ENCODE data around the gene IQGAP2.
"Not testable (repeated sequence)": the region's sequence is repeated elsewhere in the genome, so short reads cannot be mapped to it uniquely, and the experiment has no call there.

IQGAP2 gene

DNA sequence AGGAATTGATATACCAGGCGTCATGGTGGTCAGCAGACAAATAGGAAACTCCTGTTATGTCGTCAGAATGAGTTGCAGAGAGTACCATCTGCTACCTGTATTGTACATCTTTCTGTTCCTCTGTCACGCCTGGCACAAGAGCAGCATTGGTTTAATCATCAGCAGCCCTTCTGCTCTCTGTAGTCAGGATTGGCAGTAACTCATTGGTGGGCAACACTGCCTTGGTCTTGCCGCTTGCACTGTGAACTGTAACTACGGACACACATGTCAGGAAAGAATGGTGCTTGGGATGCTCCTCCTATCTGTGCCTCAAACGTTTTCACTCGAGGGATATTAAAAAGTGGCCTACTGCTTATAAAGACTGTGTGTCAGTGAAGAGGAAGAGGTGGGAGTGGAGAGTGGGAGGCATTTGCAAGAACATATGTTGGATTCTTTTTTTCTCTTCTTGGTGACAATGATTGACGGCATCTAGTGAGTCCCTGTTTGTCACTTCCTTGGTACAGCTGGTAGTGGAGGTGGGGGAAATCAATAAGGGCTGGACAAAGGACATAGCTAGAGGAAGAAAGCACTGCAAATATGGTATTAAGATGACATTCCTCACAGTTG lies 143.5 kb downstream of the IQGAP2 start:
- DNase-seq = no peak

DNA sequence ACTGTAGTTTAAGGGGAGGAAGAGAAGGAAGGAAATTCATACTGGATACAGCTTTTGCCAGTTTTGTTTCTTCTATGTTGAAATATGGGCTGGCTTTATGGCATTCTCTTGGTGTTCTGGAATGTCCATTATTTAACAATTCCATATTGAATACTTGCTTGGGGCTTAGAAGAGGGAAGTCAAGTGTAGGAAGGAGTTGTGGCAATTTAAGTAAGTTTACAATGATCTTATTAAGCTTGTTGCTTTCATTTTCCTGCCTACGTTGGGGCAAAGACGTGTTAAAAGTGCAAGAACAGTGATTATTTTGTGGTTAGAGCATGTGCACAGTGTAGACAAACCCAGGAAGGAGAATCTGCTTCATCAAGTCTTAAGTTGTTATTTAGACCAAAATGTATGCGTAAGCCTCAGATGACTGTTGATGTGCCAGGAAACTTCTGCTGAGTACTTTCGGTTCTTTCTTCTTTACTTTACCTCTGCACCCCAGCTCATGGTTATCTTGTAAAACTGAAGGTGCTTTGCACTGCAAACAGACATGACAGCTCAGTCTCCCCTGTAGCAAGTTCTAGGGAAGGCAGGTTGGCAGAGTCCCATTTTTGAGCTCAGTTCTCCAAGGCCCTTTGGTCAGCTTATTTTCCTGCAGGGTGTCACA lies 144.3 kb downstream of the IQGAP2 start:
- DNase-seq = peak; percentile 46

DNA sequence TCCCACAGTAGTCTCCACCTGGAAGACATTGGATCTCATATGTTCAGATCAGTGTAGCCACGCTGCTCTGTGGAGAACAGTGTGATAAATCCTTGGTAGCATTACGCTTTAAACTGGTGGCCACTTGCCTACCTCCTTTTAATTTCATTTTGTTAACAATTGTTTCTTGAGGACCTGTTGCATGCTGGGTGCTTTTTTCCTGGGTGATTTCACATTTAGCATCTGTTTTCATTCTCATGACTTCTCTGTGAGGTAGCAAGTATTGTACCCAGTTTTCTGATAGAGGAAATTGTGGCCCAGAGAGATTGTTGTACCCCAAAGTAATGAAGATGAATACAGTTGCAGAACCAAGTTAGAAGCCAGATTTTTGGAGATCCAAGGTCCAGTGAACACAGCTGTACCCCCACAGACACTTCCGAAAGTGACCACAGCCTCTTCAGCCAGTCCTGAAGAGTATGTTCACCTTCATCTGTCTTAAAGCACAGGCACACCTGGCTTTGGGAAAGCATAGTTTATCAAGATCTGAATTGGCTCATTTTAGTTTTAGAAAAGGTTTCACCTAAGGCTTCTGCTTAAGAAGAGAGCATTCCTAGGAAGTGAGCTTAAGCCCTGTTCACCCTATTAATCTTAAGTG lies 144.9 kb downstream of the IQGAP2 start:
- no peak for DNase-seq

DNA sequence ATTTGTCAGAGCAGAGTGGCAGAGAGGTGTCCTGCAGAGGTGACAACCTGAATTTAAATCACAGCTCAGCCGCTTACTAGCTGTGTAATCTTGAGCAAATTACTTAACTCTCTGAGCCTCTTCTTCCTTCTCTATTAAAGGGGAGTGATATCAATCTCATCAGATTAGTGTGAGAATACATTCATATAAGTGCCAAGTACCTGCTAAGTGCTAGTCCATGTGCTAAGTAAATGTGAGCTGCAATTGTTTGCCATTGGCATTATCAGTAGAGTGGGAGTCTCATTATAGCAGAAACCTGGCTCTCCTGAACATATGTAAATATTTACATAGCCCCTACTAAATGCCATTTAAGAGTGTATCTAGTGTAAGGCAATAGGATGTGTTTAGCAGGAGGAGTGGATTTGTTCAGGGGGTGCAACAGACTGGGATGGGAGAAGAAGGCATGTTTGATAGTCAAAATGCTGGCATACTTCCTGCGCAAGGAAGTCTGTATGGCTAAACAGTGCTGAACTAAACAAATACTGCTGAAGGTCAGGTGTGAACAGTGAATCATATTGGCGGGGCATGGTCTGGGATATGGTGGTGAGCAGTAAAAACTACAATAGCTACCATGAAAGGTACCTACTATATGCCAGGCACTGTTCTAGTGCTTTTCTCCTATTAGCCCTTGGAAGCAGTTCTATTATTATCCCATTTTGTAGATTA lies 145.6 kb downstream of the IQGAP2 start:
- DNase-seq = no peak

DNA sequence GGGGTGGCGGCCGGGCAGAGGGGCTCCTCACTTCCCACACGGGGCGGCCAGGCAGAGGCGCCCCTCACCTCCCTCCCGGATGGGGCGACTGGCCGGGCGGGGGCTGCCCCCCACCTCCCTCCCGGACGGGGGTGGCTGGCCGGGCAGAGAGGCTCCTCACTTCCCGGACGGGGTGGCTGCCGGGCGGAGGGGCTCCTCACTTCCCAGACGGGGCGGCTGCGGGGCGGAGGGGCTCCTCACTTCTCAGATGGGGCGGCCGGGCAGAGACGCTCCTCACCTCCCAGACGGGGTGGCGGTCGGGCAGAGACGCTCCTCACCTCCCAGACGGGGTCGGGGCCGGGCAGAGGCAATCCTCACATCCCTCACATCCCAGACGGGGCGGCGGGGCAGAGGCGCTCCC lies 147.8 kb downstream of the IQGAP2 start:
- not testable (repeated sequence) for DNase-seq

DNA sequence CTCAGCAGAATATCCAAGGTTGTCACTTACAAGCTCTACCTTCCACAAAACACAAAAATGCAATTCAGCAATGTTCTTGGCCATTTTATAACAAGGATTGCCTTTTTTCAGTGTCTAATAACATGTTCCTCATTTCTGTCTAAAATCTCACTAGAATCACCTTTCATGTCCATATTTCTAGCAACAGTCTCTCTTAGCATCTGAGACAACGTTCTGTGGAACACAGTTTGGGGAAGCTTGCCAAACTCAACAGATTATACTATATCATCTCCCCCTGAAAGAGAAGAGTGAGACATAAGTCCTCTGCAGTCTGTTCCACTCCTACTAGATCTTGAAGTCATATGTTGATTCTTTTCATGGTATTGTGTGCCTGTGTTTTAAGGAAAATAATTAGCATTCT lies 149.5 kb downstream of the IQGAP2 start:
- DNase-seq = no peak

DNA sequence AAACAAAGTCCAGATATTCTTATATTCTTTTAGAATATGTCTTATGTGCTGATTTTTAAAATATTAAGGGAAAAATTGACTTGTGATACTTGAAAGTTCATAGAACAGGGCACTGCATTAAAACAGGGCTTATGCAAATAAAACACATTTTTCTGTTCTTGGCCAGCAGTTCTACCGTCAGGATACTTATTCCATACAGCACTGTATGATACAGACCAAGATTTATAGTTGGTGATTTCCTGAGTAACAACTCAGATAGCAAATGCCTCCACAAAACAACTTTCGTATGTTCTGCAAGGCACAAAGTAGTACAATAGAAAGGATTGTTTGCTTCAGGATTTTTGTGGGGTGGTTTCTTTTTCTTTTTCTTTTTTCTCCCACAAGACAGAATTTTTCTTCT lies 150.2 kb downstream of the IQGAP2 start:
- DNase-seq = no peak

DNA sequence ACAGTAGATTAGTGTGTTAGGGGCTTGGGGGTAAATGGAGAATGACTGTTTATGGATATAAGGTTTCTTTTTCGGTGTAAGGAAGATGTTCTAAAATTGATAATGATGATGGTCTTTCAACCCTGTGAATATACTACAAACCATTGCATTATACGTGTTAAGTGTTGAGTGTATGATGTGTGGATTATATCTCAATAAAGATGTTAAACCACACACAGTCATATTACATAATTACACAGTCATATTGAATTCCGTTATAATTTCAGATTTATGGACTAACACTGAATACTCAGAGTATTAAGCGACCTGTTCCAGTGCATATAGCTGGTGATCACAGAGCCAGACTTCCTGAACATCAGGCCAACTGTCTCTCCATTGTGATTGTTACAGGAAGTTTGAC lies 152.0 kb downstream of the IQGAP2 start:
- DNase-seq = no peak

DNA sequence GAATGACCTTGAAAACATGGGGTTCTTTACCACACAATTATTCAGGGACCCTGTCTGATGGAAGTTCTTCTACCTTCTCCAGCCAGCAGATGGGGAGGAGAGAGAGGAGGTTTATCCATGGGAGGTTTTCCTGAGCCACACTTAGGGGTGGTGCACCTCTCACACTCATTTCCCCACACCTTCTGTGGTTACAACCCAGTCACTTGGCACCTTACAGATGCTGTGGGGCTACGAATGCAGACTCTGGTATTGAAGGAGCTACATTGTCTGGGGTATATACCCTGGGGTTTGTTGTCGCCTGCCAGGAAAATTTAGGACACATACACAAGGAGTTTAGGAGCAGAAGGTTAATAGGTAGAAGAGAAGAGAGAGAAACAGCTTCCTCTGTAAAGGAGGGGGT lies 152.6 kb downstream of the IQGAP2 start:
- DNase-seq = no peak

DNA sequence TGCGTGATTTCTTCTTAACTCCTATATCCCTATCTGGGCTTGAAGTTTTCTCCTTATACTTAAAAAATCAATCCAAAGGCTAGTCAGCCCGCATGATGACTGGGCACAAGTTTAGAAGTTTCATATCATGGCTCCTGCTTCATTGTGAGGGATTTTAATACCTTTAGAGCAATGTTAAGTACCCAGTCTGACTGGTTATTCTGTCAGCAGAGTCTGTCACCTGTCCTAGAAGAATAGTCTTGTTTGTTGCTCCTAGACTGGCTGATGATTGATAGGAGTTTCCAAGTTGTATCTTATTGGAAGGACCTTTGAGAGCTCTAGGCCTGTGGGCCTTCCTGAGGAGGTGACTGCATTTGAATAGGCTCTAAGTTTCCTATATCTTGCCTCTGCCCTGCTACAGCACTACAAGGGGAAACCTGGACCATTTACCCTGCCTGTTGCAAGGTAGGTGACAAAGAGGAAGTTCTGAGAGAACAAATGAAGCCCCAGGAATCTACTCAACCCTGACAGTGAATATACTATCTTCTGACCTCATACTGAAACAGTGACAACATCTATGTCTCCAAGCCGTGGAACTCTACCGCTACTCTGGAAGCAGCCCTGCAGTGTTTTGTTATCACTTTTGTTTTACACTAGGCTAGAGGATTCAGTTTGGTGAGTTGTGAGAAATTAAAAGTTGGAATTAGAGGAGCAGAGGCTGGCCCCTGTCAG lies 153.6 kb downstream of the IQGAP2 start:
- no peak for DNase-seq

DNA sequence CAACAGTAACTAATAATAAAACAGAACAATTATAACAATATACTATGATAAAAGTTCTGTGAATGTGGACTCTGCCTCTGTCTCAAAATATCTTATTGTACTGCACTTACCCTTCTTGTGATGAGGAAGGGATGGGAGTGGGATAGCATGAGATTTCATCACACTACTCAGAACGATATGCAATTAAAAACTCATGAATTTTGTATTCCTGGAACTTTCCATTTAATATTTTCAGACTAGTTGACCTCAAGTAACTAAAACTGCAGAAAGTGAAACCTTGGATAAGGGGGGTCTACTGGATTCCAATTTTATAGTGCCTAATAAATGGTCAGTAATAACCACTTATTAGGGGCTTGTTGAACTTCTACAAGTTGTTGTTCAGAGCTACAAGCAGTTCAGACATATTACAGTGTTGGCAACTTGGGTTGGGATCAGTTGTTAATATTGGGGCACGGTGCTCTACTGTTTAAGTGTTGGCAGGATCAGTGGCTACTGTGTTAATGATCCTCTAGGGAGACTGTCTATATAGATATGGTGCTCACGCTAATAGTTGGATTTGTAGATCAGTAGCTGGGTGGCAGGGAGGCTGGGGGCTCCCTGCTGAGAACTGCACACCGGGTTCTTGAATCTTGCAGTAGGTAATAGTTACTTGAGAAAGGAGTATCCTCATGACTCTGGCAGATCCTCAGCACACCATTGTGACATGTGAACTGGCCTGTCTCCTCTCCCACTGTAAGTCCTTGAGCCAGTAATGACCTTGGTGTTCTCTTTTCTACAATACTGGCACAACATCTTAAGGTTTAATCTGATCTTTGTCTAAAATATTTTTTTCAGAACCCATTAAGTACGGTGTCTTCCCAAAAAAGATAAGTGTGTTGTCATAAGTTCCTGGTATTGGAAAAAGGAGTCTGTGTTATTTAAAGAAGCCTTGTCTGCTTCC lies 158.1 kb downstream of the IQGAP2 start:
- DNase-seq = no peak

DNA sequence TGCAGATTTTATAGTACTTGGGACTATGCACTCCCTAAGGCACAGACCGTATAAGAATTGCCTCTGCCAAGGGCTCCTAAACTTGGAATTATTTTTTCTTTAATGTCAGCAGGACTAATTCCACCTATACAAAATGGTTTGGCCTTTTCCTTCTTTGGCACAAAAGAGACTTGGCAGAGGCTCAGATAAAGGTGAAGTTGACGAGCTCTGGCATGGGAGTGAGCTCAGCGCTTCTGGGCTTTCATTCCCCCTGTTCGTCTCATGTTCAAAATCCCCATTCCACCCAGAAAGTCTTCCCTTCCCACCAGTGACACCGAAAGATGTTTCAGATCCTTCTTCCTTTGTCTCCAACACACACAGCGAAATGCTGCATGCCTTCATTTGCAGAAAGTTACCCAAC lies 158.9 kb downstream of the IQGAP2 start:
- no peak for DNase-seq

DNA sequence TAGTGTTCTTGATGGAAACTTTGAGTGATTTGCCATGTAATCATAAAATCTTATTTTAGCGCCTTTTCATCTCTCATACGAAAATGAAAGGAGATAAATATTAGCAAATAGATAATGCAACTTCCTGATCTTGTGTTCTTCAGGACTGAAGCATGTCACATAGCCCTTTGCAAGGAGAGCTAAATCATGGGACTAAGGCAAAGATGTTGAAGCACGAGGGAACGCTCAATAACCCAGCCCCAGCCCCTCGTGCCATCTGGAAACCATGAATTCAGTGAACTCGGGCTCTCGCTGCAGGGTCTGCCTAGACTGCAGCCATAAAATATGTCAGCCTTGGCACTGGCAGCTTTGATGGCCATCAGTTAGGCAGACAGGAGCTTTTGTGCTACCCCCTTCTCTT lies 161.9 kb downstream of the IQGAP2 start:
- no peak for DNase-seq

DNA sequence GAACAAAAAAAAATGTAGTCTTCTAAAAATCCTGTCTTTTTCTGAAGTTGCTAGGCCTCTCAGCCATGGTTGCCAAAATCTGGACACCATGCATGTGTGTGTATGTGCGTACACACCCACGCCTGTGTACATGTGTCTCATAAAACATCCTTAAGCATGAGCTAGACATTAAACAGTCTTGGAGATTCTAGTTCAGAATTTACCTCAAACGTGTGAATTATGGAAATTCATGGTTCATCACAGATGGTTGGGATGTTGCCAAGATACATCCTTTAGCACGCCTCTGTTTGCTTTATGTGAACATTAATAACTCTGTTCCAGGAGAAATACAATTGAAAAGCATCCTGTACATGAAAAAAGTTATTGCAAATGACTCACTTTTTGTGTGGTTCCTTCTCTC lies 167.1 kb downstream of the IQGAP2 start:
- DNase-seq = no peak

DNA sequence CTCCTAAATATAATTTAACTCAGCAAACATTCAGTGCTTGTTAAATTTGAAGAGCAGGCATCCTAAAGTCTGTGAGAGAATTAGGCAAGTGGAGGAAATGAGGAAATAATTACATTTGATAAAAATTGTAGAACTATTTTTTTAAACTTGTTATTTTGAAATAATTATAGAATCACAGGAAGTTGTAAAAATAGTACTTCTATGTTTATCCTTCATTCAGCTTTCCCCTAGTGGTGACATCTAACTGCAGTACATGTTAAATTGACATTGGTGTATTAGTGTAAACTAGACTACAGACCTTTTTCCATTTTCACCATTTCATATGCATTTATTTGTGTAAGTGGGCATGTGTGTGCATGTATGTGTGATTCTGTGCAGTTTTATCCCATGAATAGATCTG lies 168.5 kb downstream of the IQGAP2 start:
- no peak for DNase-seq

DNA sequence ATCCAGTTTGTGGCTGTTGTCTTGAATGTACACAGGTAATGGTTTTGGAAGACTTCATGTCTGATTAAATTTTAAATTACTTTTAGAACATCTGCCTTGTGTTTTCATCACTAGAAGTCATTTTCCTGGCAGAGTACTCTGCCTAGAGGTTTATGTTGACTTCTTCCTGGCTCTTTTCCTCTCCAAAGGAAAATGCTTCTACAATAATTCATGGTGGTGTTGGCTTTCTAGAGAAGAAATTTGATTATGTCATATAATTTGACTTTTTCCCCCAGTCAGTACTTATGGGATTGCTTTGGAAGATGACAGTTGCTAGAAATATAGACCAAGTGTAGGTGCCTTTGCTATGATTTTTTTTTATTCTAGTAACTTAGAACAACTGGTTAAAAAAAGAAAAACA lies 173.4 kb downstream of the IQGAP2 start:
- no peak for DNase-seq

DNA sequence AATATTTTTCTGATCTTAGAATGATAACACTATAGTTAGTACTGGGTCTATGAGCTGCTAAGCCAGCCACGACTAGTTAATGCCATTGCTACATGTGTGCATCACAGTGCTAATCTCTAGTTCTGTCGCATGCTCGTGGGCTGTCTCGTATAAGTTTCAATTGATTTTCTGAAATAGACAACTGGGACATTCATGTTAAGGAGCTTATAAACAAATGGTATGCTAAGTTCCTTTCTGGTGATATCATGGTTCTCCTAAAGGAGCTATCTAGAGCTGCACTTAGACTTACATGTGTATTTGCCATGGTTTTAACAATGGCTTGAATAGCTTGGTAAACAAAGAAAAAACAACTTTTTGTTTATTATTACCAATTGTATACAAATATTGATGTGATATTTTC lies 173.9 kb downstream of the IQGAP2 start:
- DNase-seq = no peak

DNA sequence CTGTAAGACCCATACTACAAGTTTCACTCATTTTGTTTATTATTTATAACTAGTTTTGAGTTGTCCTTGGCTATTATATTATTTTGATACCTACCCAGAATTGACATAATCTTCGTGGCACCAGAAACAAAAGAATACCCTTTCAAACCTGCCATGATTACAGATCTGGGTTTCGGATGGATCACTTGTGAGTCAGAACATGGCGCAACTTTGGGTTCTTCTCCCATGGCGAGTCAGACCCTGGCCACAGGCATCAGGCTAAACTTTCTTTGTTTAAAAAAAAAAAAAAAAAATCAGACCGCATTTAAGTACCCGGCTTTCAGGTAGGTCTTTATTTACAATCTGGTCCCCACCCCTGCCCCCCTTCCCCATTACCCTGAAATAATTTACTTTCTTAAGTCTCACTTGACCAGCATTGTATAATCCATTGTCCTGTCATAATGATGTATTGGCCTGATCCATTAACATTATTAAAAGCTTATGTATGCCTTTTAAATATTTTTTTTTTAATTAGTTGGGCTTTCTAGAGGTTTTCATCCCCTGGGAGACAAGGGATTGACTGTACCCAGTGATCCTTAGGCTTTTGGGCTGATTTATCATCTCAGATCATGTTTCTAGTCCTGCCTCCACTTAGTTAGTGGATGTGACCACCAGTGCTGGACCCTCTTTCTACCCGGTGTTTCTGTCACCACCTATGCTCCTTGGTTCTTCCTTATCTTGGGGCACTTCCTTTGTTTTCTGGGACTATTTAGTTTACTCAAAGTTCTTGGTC lies 176.3 kb downstream of the IQGAP2 start:
- no peak for DNase-seq

DNA sequence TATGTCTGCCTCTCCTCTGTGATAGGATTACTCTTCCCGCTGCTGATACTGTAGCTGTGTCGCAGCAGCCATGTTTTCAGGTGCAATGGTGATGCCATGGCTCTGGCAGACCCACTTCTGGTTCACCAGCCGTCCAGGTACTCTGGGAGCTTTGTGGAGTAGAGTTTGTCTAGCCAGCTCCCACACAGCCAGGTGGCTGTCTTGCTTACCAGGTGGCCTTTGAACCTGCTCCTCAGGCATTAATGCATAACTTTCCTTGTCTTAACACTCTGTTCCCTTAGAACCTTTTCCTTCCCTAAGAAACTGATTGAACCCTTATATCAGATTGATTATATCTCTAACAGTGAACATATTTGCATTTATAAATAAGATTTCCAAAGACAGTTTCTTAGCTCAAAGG lies 177.9 kb downstream of the IQGAP2 start:
- no peak for DNase-seq

DNA sequence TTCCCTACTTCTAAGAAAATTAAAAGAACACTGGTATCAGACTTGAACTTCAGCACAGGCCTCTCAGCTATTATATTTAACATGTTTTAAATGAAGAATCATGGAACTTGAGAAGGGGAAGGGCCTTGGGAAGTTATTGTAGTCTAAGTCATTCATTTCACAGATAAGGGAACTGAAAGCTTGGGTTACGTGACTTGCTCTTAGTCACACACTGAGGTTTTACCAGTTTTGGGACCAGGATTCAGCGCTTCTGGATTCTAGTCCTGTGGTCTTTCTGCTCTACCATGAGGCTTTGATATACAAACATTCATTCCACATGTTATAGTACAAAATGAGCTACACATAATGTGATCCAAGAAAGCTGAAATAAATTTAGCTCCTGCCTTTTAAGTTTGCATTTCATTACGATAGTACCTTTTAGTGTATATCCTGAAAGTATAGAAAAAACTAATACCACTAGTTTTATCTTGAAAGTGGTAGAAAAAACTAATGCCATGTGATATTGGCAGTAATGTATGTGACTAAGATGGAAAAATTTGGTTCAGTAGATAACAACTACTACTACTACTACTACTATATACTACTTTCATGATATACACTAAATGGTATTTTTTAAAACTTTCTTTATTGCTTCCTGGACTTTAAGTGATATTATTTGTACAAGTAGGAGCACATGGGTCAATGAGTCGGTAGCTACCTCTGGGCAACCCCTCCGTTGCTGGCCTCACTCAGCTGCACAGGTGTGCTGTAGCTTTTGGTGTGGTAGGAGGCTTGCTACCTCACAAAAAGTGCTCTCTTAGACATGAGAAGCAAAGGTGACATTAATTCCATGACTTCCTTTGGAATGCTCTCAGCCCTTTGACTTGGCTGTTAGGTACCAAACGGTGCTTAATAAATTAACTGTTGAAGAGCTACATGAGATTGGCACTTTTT lies 179.4 kb downstream of the IQGAP2 start:
- DNase-seq = no peak

Data from CD4-positive, alpha-beta T cell treated with Interleukin-17A for 4 hours (primary cell).